Caki2 (cell line): ENCODE measurements around the gene HOMER1. TPM values are rescaled to one million over a fixed set of nuclear protein-coding genes. Genes with fewer than 3 reads are reported as not detected.

ENCODE experiments used
- DNase-seq: peaks from one replicate; pipeline ENCODE4 v3.0.0-alpha.2; 2015; ENCODE audit warnings: low read depth
- in situ Hi-C: cut with HindIII; loops from 2 replicates; pipeline ENCODE4 v1.10.0; 2016; ENCODE audit warnings: low sequenced_read_pairs, low pct_unique_long_range_greater_than_20kb, mixed read lengths
- total RNA-seq: library from RNA; depleted of rRNA; stranded (reverse); fragments of >200 nt; shearing (Covaris generic); gene quantifications from 2 replicates; pipeline ENCODE4 v1.2.3, GENCODE V29; 2014; ENCODE audit warnings: low replicate concordance

HOMER1 gene
- total RNA-seq, 1 experiment from 2014 or later: 8.5 TPM

DNA sequence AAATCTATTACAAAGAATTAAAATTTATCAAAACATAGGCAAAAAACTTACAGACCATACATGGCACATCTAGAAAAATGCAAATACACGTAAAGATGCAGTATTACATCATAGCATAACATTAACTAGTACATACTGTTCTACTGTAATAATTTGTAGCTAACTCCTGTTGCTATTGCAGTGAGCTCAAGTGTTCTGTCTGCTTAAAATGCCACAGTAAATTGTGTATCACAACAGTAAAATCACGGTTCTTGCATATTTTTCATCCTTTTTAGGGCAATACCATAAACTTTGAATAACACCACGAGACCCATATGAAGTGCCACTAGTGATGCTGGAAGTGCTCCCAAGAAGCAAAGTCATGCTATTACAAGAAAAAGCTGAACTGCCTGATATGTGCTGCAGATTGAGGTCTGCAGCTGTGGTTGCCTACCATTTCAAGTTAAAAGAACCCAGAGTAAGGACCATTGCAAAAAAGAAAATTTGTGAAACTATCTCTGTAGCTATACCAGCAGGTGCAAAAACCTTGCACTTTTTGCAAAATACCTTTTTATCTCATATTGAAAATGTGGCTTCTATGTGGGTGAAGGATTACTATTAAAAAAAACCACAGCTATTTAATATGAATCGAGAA, 14.2 kb downstream of the HOMER1 start:
- no peak for DNase-seq

DNA sequence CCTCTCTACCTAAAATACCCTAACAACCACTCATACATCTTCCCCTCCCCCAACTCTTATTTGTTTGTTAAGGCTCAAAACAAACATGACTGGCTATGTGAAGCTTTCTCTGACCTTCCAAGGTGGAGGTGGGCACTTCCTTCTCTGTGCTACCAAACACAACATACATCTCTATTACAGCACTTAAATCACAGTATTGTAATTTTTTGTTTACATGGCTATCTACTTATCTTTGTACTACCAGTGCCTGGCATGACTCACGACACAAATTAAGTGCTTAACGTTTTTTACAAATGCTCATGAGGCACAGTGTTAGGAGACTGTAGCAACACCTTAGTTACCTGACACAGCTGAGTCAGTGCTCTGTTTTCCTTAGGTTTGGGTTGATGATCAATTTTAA, 18.6 kb downstream of the HOMER1 start:
- peak; percentile 35 for DNase-seq
- in situ Hi-C loops: no loop called here

More for the DNA sequence above, 14.2 kb downstream of the HOMER1 start:
- in situ Hi-C loops: no loop called here

DNA sequence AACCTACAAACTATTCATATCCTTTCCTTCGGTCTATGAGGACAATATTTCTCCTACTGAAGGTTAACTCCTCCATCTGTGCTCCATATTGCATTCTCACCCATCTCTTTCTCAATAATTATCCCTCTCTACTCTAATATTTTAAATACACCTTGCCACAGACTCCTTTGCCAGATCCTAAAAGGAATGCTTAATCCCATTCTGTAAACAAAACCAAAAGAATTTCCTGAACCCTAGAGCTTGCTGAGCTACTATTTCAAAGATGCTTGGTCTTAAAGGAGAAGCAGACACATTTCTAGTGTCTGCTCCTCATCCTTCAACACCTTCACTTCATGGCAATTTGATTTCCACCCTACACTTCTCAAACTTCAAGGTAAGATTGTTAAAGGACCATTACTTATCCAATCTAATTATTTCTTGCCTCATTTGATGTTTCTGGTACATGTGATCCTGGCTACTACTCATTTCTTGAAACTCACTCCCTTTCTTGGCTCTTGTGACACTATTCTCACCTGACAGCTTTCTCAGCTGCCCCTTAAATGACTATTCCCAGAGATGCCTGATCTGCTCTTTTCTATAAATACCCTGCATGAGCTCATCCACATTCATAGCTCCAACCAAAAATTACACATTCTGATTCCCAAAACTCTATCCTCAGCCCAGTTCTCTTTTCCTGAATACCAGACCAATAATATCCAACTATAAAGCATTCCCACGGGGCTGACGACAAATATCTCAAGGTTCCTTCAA, 20.2 kb downstream of the HOMER1 start:
- DNase-seq: no peak
- in situ Hi-C loops: no loop called here

DNA sequence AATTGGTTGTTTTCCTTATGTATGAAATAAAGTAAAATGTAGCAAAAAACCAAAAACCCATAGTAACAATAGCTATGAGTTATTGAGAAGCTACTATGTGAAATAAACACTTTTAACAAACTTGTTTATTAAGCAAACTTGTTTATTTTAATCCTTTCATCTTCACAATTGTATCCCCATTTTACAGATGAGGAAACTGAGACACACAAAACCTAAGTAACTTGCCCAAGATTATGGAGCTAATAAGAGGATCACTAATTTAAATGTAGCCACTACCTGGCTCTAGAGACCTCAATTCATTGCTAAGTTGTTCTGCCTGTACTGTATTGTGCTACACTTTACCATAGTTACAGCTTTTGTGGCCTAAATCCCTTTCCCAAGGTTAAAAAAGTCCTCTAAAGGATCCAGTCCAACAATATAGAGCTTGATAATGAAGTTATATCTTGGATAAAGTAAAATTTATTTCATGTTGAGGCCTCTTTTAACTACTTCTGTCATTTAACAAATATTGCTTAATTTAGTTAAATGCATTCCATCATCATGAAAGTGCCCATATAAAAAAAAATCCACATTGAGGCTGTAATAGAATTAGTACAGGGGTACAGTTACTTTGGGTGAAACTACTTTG, 22.1 kb downstream of the HOMER1 start:
- no peak for DNase-seq
- in situ Hi-C loops: no loop called here

DNA sequence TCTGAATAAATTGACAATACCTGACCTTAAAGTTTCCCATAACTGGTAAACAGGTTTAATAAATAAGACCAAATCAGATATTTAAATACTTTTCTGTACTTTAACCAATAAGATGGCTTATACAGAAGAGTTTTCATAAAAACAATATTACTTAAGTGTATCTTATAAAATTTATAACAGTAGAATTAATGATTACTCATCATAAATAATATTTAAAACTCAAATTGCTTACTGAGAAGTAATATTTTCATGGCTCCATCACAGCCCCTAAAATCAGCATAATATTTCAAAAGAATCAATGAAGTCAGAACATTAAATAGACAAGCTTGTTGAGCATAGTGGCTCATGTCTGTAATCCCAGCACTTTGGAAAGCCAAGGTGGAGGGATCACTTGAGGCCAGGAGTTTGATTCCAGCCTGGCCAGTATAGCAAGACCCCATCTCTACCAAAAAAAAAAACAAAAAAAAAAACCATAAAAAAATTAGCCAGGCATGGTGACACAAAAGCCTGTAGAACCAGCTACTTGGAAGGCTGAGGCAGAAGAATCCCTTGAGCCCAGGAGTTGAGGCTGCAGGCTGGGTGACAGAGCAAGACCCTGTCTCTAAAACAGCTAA, 23.5 kb downstream of the HOMER1 start:
- in situ Hi-C loops: no loop called here
- DNase-seq: no peak

DNA sequence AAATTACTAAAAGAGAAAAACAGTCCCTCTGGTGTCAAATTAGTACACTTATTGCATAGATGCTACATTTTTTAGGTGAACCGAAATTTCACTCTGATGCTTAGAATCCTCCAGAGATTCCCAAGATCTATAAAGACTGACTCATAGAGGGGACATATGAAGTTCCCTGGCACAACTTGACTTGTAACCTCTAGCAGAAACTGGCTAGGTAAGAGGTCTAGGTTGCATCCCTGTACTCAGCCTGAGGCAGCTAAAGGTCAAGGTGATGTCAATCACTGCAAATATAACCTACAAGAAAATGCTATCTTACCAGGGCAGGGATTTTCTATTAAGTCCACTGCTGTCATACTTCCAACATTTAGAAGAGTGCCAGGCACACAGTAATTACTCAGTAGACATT, 24.2 kb downstream of the HOMER1 start:
- DNase-seq: no peak
- in situ Hi-C loops: no loop called here

DNA sequence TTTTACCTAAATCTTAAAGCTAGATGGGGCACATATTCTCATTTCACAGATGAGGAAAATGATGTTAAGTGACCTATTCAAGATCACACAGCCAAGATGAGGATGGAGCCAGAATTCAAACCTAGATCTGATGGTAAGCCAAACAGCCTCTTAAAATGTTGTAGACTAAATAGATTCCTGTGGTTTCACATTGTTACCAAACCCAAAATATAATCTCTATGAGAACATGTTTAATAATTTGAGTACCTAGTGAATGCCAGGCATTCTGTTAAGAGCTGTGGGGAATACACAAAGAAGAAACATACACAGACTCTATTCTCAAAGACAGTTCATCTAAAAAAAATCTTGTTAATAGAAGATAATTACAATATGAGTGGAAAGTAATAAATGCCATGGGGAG, 25.2 kb downstream of the HOMER1 start:
- in situ Hi-C loops: no loop called here
- DNase-seq: no peak

DNA sequence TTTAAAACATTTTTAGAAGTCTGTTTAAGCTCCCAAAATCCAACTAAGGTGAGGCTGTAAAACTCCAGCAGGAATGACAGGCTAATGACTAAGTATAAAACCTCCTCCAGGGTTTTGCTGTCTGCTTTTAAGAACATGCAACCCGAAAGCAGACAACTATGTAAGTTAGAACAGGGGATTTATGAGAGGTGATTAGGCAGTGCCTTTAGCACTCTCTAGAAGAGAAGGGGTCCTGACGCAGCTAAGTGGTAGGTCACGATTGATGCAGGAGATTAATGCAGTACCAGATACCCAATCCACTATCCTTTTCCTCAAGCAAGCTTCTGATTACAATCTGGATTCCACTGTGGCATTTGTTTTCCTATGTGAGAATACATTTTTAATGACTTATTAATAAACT, 25.9 kb downstream of the HOMER1 start:
- in situ Hi-C loops: no loop called here
- DNase-seq: no peak

DNA sequence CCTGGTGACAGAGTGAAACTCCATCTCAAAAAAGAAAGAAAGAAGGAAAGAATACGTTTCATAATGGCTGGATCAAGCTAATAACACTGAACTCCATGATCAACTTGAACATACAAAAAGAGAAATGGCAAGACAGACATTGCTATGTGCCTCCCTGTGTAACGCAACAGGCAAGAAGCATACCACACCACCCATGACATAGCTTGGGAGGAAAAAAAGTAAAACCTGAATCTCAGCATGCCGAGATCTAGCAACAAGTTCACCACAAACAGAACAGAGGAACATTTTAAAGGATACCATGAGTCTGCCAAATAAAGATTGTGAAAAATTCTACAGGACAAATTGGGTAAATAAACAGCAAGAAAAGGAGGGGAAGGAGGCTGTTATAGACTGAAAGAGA, 26.7 kb downstream of the HOMER1 start:
- DNase-seq: no peak
- in situ Hi-C loops: no loop called here

DNA sequence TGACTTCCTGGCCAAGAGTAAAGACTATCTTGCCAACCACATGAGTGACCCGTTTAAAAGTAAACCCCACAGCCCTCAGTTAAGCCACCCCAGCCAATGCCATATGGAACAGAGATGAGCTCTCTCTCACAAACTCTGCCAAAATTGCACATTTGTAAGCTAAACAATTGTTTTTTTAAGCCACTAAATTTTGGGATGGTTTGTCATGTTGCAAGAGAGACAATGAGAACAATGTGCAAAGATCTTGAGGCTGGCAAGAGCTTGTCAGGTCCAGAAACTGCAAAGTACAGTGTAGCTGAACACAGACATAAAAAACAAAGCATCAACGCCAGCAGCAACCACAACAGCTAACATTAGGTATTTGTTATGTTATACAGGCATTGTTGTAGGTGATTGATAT, 27.8 kb downstream of the HOMER1 start:
- in situ Hi-C loops: no loop called here
- DNase-seq: no peak

DNA sequence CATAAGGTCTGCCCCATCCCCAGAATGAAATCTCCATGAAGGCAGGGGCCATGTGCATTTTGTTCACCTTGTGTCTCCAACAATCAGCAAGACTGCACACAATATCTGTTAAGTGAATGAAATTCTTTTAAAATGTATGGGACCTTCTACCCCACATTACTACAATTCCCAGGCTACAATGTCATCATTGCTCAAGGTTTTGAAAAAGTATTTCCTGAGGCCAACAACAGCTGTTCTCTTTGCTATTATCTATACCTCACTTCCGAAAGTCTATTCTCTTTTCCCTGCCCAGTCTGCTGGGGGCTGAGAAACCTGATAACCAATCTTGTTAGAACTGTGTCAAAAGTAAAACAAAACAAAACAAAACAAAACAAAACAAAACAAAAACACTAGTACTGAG, 29.2 kb downstream of the HOMER1 start:
- in situ Hi-C loops: no loop called here
- DNase-seq: no peak

DNA sequence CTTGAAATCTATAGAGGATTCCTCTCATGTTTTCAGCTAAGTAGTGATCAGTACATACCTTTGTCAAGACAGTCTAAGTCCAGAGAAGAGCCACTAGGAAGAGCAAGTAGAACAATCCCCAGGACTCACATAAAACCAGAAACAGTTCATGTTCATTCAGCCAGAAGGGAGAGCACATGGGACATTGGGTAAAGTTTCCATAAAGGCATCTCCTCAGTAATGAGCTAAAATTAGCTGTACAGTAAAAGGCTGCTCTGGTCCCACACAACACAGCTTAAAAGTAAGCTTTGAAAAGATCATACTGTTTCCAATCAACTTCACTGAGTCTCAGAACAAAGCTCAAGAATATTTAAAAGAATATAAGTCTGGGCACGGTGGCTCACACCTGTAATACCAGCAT, 32.4 kb downstream of the HOMER1 start:
- in situ Hi-C loops: no loop called here

DNA sequence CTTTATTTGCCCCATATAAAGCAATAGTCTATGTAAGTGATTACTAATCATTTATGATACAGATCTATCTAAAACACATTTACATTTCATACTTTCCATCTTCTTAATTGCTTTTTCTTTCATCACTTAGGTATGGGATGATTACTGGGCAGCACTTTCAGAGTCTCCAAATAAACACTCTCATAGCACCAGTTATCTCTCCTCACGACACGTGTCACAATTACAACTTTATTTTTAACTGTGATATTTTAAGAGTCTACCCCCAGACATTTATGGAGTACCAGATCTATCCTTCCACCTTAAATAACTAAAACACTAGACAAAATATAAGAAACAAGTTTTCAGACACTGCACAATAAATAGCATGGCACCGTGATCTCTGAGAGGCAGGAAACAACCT, 32.9 kb downstream of the HOMER1 start:
- in situ Hi-C loops: no loop called here
- DNase-seq: no peak

More for the DNA sequence above, 32.4 kb downstream of the HOMER1 start:
- DNase-seq: no peak

DNA sequence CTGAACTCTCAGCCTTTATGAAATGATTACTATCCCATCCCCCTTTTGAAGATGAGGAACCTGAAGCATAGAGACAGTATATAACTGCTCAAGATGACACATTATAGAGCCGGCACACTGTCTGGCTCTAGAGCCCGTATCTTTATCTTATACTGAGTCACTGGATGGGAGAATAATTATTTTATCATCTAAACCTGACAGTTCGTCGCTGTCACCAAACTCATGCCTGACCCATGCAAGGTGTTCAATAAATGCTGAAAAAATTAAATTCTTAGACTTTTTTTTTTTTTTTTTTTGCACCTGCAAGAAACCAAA, 38.8 kb downstream of the HOMER1 start:
- in situ Hi-C loops: no loop called here
- no peak for DNase-seq

DNA sequence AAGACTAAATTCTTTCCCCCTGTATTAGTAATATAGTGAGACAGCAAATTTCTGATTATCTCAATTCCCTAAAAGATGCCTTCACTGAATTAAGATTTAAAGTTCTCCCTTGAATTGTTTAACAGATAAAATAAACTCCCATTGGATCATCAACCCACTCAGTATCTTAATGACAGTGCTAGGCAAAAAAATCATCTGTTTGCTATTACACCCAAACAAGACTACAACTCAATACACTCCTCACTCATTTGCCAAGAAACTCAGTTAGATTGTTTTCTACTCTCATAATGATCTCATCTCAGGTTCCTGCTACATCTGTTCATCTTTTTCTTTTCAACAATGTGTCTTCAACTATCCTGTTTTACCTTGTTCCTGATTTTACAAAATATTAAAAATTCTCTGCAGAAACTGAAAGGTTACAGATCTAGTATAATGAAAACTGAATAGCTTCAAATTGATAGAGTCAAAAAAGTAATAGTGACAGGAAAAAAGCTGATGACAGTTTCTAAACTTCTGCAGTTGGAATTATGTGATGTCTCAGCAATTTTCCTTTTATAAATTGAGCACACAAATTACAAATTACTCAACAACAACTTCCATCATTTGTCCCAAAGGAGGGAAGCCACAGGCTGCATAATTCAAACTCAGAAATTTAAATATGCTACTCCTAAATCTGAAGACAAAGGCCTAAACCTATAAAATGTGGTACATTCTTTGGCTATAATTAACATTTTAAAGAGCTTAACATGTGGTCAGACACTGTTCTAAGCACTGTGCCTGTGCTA, 39.4 kb downstream of the HOMER1 start:
- no peak for DNase-seq
- in situ Hi-C loops: no loop called here

DNA sequence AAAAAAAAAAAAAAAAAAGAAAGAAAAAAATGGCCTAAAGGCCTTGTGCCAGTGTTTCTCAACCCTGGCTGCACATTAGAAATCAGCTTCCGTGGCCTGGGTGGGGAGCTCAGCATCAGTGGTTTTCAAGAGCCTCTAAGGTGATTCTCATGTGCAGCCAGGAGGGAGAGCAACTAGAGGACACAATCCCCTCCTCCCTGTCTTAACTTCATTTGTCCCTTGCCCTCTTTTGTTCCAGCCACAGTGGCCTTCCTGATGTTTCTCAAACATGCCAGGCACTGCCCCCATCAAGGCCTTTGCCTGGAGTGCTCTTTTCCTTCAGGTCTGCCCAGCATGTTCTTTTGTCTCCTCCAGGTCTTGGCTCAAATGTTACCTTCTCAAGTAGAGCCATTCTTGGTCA, 42.4 kb downstream of the HOMER1 start:
- in situ Hi-C loops: no loop called here
- peak; percentile 6 for DNase-seq

DNA sequence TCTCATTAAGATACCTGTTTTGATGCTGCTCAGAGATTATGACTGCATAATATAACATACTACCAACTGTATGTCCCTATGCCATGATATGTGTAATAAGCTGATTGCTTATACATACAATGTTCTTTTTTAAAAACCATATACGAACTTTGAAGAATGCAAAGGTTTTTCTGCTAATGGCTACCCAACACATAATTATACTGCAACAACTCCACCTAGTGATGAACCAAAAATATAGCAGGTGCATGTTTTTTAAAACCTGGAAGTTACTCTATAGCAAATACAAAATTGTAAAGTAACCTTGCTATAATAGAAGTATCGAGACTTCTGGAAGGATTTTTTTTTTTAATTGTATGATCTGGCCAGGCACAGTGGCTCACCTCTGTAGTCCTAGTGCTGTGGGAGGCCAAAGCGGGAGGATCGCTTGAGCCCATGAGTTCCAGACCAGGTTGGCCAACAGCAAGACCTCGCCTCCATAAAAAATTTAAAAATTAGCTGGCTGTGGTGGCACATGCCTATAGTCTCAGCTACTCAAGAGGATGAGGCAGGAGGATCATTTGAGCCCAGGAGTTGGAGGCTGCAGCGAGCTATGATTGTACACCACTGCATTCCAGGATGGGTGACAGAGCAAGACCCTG, 49.1 kb downstream of the HOMER1 start:
- DNase-seq: peak; percentile 29
- in situ Hi-C loops: no loop called here

DNA sequence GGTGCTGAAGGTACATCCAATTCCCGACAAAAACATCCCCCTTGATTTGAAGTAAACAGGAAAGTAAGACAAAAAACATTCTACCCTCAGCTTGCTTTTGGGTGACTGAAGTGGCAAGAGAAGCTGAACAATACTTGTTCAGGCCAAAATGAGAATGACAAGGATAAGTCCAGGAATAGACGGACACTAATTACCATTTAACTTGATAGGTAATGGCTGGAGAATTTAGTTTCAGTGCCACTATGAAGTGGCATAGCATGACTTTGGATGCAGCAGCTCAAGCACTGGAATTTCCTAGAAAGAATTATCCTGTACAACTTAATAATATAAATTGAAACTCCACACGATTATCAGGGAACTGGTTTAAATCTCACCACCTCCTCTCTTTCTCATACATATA, 49.7 kb downstream of the HOMER1 start:
- in situ Hi-C loops: no loop called here
- DNase-seq: no peak
